ENCODE data around the gene EXOSC3. TPM values are rescaled to one million over a fixed set of nuclear protein-coding genes. Genes with fewer than 3 reads are reported as not detected.
"Not testable (repeated sequence)": the region's sequence is repeated elsewhere in the genome, so short reads cannot be mapped to it uniquely, and the experiment has no call there.

EXOSC3 gene
- total RNA-seq, 4 donors from 2014 or later, result 32.0 to 52.0 (median 43.0) TPM

DNA sequence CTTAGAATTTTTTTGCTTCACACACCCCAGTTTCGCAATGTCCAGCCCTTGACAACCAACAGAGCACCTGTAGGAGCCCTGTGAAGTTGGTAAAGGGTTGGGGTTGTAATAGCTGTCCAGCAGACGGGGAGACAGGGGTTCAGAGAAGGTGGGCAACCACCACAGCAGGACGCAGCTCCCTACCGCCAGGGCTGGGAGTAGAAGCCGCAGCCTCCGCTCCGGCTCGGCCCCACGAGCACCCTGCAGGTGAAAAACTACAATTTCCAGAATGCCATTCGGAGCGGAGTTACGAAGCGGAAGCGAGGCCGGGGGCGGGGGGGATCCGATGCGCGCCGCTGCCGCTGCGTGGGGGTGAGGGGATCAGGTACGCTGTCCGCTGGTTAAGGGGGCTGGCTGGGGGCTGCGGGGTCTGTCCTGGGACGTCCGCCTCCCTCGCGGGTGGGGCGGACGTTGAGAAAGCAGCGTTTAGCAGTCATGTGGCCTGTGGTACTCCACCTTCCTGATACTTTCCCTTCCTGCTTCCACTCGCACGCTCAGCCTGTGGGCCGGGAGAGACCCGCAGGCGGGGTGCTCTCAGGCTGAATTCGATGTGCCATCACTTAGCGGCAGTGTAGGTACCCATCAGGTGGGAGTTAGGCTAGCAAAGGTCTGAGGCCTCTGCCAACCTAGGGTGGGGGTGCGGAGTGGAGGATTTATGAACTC lies 31.2 kb downstream of the EXOSC3 start, which contains the start of gene TRMT10B:
Gene TRMT10B, plus strand, starts transcription at position 317 of the 702 bp plus-strand sequence. CDS start 8,127 bp downstream, outside the sequence.
- intact Hi-C loops (cut with DNase I), result no loop called here

DNA sequence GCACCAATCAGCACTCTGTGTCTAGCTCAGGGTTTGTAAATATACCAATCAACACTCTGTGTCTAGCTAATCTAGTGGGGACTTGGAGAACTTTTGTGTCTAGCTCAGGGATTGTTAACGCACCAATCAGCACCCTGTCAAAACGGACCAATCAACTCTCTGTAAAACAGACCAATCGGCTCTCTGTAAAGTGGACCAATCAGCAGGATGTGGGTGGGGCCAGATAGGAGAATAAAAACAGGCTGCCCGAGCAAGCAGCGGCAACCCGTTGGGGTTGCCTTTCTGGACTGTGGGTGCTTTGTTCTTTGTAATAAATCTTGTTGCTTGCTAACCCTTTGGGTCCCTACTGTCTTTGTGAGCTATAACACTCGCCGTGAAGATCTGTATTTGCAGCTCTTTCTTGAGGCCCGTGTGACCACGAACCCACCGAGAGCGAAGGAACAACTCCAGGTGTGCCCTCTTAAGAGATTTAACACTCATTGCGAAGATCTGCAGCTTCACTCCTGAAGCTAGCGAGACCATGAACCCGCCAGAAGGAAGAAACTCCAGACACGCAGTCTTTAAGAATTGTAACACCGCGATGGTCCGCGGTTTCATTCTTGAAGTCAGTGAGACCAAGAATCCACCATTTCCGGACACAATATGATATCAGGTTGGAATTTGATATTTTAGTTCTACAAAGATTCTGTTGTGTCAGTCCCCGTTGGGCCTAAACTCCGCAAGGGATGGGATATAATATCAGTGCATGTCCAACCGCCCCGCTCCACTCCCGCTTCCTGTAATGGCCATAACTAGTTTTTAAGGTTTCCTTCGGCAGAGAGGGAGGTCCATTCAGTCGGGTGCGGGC lies 32.0 kb downstream of the EXOSC3 start:
- TF ChIP-seq POLR2AphosphoS5 (IDR thresholded peaks at IDR 0.05) (no peak), POLR2A (IDR thresholded peaks at IDR 0.05; ENCODE audit: low read depth) (no peak), EP300 (IDR thresholded peaks at IDR 0.05) (no peak)
- TF ChIP-seq, protein P1, sequence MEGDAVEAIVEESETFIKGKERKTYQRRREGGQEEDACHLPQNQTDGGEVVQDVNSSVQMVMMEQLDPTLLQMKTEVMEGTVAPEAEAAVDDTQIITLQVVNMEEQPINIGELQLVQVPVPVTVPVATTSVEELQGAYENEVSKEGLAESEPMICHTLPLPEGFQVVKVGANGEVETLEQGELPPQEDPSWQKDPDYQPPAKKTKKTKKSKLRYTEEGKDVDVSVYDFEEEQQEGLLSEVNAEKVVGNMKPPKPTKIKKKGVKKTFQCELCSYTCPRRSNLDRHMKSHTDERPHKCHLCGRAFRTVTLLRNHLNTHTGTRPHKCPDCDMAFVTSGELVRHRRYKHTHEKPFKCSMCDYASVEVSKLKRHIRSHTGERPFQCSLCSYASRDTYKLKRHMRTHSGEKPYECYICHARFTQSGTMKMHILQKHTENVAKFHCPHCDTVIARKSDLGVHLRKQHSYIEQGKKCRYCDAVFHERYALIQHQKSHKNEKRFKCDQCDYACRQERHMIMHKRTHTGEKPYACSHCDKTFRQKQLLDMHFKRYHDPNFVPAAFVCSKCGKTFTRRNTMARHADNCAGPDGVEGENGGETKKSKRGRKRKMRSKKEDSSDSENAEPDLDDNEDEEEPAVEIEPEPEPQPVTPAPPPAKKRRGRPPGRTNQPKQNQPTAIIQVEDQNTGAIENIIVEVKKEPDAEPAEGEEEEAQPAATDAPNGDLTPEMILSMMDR (IDR thresholded peaks at IDR 0.05), result no peak
- H3K36me3 ChIP-seq, result no peaks in the 10 kb centered on the region
- 92% methylated on average over 29 of the region's 29 CpGs for WGBS
- intact Hi-C loops (cut with DNase I), result no loop called here
- H3K4me1 ChIP-seq, result peaks cover 14 to 27% (median 19%) of the 10 kb centered on the region in 4 donors
- no peaks in the 10 kb centered on the region for H3K27me3 ChIP-seq
- DNase-seq (ENCODE audit: extremely low spot score), result no peak
- no peaks in the 10 kb centered on the region for H3K9me3 ChIP-seq
- H3K4me3 ChIP-seq, result peak overlapping the region; percentile 82 to 98 (median 84)
- peak overlapping the region; percentile 80 to 88 (median 84) for H3K27ac ChIP-seq (replicated peaks in 1 of 4)

More for the DNA sequence above, 31.2 kb downstream of the EXOSC3 start, which contains the start of gene TRMT10B:
- Histone ChIP-seq H3K4me3 (peak within 1 kb of the TSS; percentile 82 to 98 (median 84)), H3K9me3 (no peaks in the 10 kb centered on the region), H3K27ac (replicated peaks in 1 of 4) (peak within 1 kb of the TSS; percentile 80 to 88 (median 84)), H3K36me3 (no peaks in the 10 kb centered on the region), H3K27me3 (no peaks in the 10 kb centered on the region), H3K4me1 (peaks cover 14 to 27% (median 19%) of the 10 kb centered on the region in 4 donors)
- DNase-seq (ENCODE audit: extremely low spot score), result no peak
- TF ChIP-seq POLR2A (IDR thresholded peaks at IDR 0.05; ENCODE audit: low read depth), result no peak
- peak; percentile 14 to 38 for TF ChIP-seq POLR2AphosphoS5 (IDR thresholded peaks at IDR 0.05)
- TF ChIP-seq EP300 (IDR thresholded peaks at IDR 0.05), result no peak
- TF ChIP-seq, protein P1 (IDR thresholded peaks at IDR 0.05), result peak in 2 of 3 experiments; percentile 12 to 20
- WGBS, result 4% methylated on average over 25 of the region's 40 CpGs

DNA sequence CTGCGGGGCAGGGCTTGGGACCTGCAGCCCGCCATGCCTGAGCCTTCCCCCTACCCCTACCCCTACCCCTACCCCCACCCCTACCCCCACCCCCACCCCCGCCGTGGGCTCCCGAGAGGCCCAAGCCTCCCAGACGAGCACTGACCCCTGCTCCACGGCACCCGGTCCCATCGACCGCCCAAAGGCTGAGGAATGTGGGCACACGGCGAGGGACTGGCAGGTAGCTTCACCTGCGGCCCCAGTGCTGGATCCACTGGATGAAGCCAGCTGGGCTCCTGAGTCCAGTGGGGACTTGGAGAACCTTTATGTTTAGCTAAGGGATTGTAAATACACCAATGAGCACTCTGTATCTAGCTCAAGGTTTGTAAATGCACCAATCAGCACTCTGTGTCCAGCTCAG lies 32.8 kb downstream of the EXOSC3 start:
- H3K4me3 ChIP-seq; intact Hi-C loops (cut with DNase I); H3K27ac ChIP-seq (replicated peaks in 1 of 4); H3K36me3 ChIP-seq; H3K9me3 ChIP-seq; DNase-seq (ENCODE audit: extremely low spot score); H3K27me3 ChIP-seq: not testable (repeated sequence)
- WGBS, result 100% methylated on average over 5 of the region's 13 CpGs
- peaks cover 14 to 27% (median 19%) of the 10 kb centered on the region in 4 donors for H3K4me1 ChIP-seq

DNA sequence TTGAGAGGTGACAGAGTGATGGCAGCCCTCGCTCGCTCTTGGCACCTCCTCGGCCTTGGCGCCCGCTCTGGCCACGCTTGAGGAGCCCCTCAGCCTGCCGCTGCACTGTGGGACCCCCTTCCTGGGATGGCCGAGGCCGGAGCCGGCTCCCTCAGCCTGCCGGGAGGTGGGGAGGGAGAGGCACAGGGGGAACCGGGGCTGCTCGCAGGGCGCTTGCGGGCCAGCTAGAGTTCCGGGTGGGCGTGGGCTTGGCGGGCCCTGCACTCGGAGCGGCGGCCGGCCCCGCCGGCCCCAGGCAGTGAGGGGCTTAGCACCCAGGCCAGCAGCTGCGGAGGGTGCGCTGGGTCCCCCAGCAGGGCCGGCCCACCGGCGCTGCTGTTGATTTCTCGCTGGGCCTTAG lies 33.2 kb downstream of the EXOSC3 start:
- peaks cover 14 to 27% (median 19%) of the 10 kb centered on the region in 4 donors for H3K4me1 ChIP-seq
- H3K9me3 ChIP-seq; DNase-seq (ENCODE audit: extremely low spot score); H3K36me3 ChIP-seq; H3K4me3 ChIP-seq; H3K27me3 ChIP-seq; intact Hi-C loops (cut with DNase I); H3K27ac ChIP-seq (replicated peaks in 1 of 4): not testable (repeated sequence)
- WGBS, result 92% methylated on average over 13 of the region's 30 CpGs

DNA sequence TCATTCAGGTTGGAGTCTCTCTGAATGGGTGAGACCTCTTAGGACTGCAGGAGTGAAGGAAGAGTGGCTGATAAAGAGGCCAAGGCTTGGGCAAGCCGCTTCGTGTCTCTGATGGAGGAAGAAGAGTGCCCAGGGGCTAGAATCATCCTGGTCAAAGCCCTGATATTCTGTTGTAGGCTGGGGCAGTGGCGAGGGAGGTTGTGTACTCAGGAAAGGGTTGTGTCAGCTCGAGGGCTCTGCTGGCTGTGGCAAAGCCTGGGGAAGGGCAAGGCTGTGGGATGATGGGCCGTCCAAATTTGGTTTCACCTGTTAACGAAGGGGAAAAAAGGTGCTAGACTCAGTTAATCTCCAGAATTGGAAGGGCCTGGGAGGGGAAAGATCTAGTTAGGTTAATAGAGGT lies 33.7 kb downstream of the EXOSC3 start:
- TF ChIP-seq EP300 (IDR thresholded peaks at IDR 0.05), result no peak
- TF ChIP-seq POLR2A (IDR thresholded peaks at IDR 0.05; ENCODE audit: low read depth), result no peak
- WGBS, result 74% methylated on average over 6 of the region's 6 CpGs
- intact Hi-C loops (cut with DNase I), result no loop called here
- no peak overlapping the region for H3K27ac ChIP-seq (replicated peaks in 1 of 4)
- no peaks in the 10 kb centered on the region for H3K36me3 ChIP-seq
- H3K9me3 ChIP-seq, result no peaks in the 10 kb centered on the region
- H3K27me3 ChIP-seq, result no peaks in the 10 kb centered on the region
- H3K4me1 ChIP-seq, result peaks cover 14 to 27% (median 19%) of the 10 kb centered on the region in 4 donors
- no peak for DNase-seq (ENCODE audit: extremely low spot score)
- no peak overlapping the region for H3K4me3 ChIP-seq

DNA sequence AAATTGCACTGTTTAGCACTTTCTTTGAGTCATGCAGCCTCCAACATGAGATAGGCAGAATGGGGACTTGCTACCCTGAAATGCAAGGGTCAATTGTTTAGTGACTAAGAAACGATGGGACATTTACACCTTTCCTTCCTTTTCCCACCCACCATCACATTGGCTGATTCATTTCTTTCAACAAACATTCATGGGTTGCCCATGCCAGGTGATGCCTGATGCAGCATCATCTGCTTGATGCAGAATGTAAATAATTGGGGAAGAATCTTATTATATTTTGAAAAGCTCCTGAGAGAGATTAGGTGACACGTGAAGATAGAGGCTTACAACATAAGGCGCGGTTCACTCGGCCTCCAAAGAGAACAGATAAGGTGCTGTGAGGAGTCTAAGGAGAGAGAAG lies 35.7 kb downstream of the EXOSC3 start:
- Histone ChIP-seq H3K36me3 (no peaks in the 10 kb centered on the region), H3K4me1 (peaks cover 4 to 8% (median 6%) of the 10 kb centered on the region in 4 donors), H3K4me3 (no peak overlapping the region), H3K27ac (replicated peaks in 1 of 4) (no peak overlapping the region), H3K27me3 (no peaks in the 10 kb centered on the region), H3K9me3 (no peaks in the 10 kb centered on the region)
- no peak for TF ChIP-seq POLR2A (IDR thresholded peaks at IDR 0.05; ENCODE audit: low read depth)
- no peak for TF ChIP-seq POLR2AphosphoS5 (IDR thresholded peaks at IDR 0.05)
- no peak for TF ChIP-seq EP300 (IDR thresholded peaks at IDR 0.05)
- TF ChIP-seq, protein P1 (IDR thresholded peaks at IDR 0.05), result no peak
- intact Hi-C loops (cut with DNase I), result loop anchor here (10.0 kb wide), 1 partner anchor 616 kb away; no protein-coding TSS in a partner anchor
- WGBS, result 72% methylated on average over 5 of the region's 5 CpGs
- no peak for DNase-seq (ENCODE audit: extremely low spot score)

Measured in esophagus muscularis mucosa (tissue), 4 donors.